ENCODE data around the gene MSANTD1.

- TF ChIP-seq CTCF (conservative IDR thresholded peaks at IDR 0.05; ENCODE audit: low read depth, low read length) (no peak), EZH2phosphoT487 (IDR thresholded peaks at IDR 0.05; ENCODE audit: borderline replicate concordance, low read length) (no peak), EZH2 (IDR thresholded peaks at IDR 0.05; ENCODE audit: low read length, unreplicated experiment) (no peak)
These were observed 28.3 kb upstream of the MSANTD1 start for GRCh38 chr4:3220476-3221183.

Data from PC-3 (cell line).